SK-N-SH (cell line): ENCODE measurements around the gene SLC25A44.

Source experiments
- CTCF ChIP-seq: fragments of 200-600 bp; sonication (generic); IDR thresholded peaks from 2 replicates; pipeline ENCODE4 v1.6.1; 2017; ENCODE audit warnings: antibody characterized with exemption, mild to moderate bottlenecking, moderate library complexity
- ELF1 ChIP-seq: IDR thresholded peaks from 2 replicates; pipeline ENCODE4 v1.4.0; 2012
- EP300 ChIP-seq, 2 experiments: IDR thresholded peaks; 2 replicates each; pipeline versions ENCODE4 v1.4.0 to v1.6.1; 2012; ENCODE audit warnings: borderline replicate concordance in 1 of 2, low read depth in 1 of 2, low read length in 1 of 2
- EZH2phosphoT487 ChIP-seq: fragments of 200-600 bp; sonication (generic); IDR thresholded peaks from 2 replicates; pipeline ENCODE4 v1.6.1; 2017; ENCODE audit warnings: low read depth, mixed run types, mild to moderate bottlenecking, antibody characterized with exemption, moderate library complexity, borderline replicate concordance
- MXI1 ChIP-seq: IDR thresholded peaks from 2 replicates; pipeline ENCODE4 v1.6.1; 2012; ENCODE audit warnings: mild to moderate bottlenecking, low read depth, low read length, improper control_type of control experiment
- POLR2AphosphoS5 ChIP-seq: IDR thresholded peaks from 2 replicates; pipeline ENCODE4 v1.6.1; 2012; ENCODE audit warnings: low read depth, low read length
- SIN3A ChIP-seq: IDR thresholded peaks from 2 replicates; pipeline ENCODE4 v1.6.1; 2012; ENCODE audit warnings: low read depth, mild to moderate bottlenecking, low read length, moderate library complexity, borderline replicate concordance
- SMC3 ChIP-seq: IDR thresholded peaks from 2 replicates; pipeline ENCODE4 v1.6.1; 2012; ENCODE audit warnings: low read depth, low read length, improper control_type of control experiment
- TAF1 ChIP-seq: IDR thresholded peaks from 2 replicates; pipeline ENCODE4 v1.6.1; 2012; ENCODE audit warnings: low read depth, mild to moderate bottlenecking, low read length, moderate library complexity, borderline replicate concordance
- TF ChIP-seq, protein P1 (sequence below): IDR thresholded peaks from 2 replicates; pipeline ENCODE4 v1.4.0; 2012; ENCODE audit warnings: low read depth

GRCh38 chr1:156149374-156150332 is 44.3 kb upstream of the SLC25A44 start:
- TF ChIP-seq EZH2phosphoT487 (no peak), CTCF (no peak), EP300 (IDR thresholded peaks at IDR 0.05; ENCODE audit: borderline replicate concordance in 1 of 2, low read depth in 1 of 2, low read length in 1 of 2) (no peak), MXI1 (no peak), POLR2AphosphoS5 (no peak), SIN3A (no peak), ELF1 (no peak), TAF1 (no peak), SMC3 (no peak)
- TF ChIP-seq, protein P1, sequence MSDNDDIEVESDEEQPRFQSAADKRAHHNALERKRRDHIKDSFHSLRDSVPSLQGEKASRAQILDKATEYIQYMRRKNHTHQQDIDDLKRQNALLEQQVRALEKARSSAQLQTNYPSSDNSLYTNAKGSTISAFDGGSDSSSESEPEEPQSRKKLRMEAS, result no peak
